ENCODE data around the gene HEG1.

The HEG1 gene

DNA sequence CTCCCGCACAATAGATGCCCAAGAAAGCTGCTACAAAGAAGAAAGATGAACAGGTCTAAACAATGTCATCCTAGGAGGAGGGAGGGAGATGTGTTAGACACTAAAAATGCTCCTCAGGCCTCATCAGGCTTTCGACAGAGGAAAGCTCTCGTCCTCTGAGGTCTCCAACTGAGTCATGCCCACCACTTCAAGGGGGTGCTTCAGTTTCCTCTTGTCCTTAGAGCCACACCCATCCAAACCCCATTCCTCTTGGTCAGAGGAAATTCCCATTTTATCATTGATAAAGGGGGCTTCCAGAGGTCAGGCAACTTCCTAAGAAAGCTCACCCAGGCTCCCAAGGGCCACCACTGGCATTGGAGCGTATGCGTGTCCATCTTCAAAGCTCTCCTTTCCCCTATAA lies 50.1 kb downstream of the HEG1 start:
- no peaks in the 10 kb centered on the region for H3K36me3 ChIP-seq (replicated peaks; ENCODE audit: insufficient read depth, low read length)
- no peaks in the 10 kb centered on the region for H3K9me3 ChIP-seq (replicated peaks; ENCODE audit: insufficient read depth, low read length)
- no peaks in the 10 kb centered on the region for H3K9me2 ChIP-seq (replicated peaks; ENCODE audit: insufficient read depth, low read length)
- H3K4me3 ChIP-seq (ENCODE audit: low read length), result no peak overlapping the region
- no peak overlapping the region for H3K27ac ChIP-seq (ENCODE audit: low read length)
- 0 out of 2 replicates have a peak, but pooled peaks cover 3% of the 10 kb centered on the region for H3K4me1 ChIP-seq (ENCODE audit: low read length)
- H4K20me1 ChIP-seq (ENCODE audit: insufficient read depth, low read length), result no peaks in the 10 kb centered on the region
- H3K27me3 ChIP-seq (replicated peaks; ENCODE audit: insufficient read depth, low read length), result no peaks in the 10 kb centered on the region
- no peak overlapping the region for H2AFZ ChIP-seq (ENCODE audit: low read length)
- TF ChIP-seq EZH2 (optimal IDR thresholded peaks at IDR 0.05; ENCODE audit: low read depth, low read length) (no peak), EZH2phosphoT487 (IDR thresholded peaks at IDR 0.05; ENCODE audit: low read length) (no peak)
- TF ChIP-seq, protein P1, sequence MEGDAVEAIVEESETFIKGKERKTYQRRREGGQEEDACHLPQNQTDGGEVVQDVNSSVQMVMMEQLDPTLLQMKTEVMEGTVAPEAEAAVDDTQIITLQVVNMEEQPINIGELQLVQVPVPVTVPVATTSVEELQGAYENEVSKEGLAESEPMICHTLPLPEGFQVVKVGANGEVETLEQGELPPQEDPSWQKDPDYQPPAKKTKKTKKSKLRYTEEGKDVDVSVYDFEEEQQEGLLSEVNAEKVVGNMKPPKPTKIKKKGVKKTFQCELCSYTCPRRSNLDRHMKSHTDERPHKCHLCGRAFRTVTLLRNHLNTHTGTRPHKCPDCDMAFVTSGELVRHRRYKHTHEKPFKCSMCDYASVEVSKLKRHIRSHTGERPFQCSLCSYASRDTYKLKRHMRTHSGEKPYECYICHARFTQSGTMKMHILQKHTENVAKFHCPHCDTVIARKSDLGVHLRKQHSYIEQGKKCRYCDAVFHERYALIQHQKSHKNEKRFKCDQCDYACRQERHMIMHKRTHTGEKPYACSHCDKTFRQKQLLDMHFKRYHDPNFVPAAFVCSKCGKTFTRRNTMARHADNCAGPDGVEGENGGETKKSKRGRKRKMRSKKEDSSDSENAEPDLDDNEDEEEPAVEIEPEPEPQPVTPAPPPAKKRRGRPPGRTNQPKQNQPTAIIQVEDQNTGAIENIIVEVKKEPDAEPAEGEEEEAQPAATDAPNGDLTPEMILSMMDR (IDR thresholded peaks at IDR 0.05; ENCODE audit: low read length), result no peak
- DNase-seq, result no peak
- no peak overlapping the region for H3K9ac ChIP-seq (ENCODE audit: low read length)
- no peaks in the 10 kb centered on the region for H3K79me2 ChIP-seq (ENCODE audit: low read length)
- no peaks in the 10 kb centered on the region for H3F3A ChIP-seq (ENCODE audit: insufficient read depth, low read length)
- H3K4me2 ChIP-seq (ENCODE audit: low read depth, low read length), result no peak overlapping the region

DNA sequence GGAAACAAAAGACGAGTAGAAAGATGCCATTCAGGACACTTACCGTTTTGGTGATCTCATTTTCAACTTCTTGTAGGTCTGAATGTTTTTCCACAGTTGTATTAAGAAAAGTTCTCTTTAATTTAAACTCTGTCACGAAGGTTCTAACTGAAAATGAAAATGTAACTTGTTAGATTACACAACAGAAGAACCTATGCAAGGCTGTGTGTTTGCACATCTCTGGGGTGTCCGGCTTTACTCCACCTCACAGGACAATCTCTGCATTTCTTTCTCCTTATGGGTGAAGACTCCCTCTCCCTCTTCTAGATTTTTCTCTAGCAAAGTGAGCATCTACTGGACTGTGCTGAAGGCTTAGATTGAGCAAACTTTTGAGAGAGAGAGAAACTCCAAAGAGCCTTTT lies 50.6 kb downstream of the HEG1 start:
- Histone ChIP-seq H3K27me3 (replicated peaks; ENCODE audit: insufficient read depth, low read length) (no peaks in the 10 kb centered on the region), H3K4me2 (ENCODE audit: low read depth, low read length) (0 out of 2 replicates have a peak overlapping the region, but pooled peaks have one; percentile 27), H3K9ac (ENCODE audit: low read length) (no peak overlapping the region), H3K4me3 (ENCODE audit: low read length) (no peak overlapping the region), H3K9me3 (replicated peaks; ENCODE audit: insufficient read depth, low read length) (no peaks in the 10 kb centered on the region), H3K27ac (ENCODE audit: low read length) (no peak overlapping the region), H3K79me2 (ENCODE audit: low read length) (no peaks in the 10 kb centered on the region), H3K36me3 (replicated peaks; ENCODE audit: insufficient read depth, low read length) (no peaks in the 10 kb centered on the region), H3F3A (ENCODE audit: insufficient read depth, low read length) (no peaks in the 10 kb centered on the region), H2AFZ (ENCODE audit: low read length) (no peak overlapping the region), H3K4me1 (ENCODE audit: low read length) (0 out of 2 replicates have a peak, but pooled peaks cover under 1% of the 10 kb centered on the region), H3K9me2 (replicated peaks; ENCODE audit: insufficient read depth, low read length) (no peaks in the 10 kb centered on the region), H4K20me1 (ENCODE audit: insufficient read depth, low read length) (no peaks in the 10 kb centered on the region)
- no peak for DNase-seq
- TF ChIP-seq, protein P1 (IDR thresholded peaks at IDR 0.05; ENCODE audit: low read length), result no peak
- TF ChIP-seq EZH2phosphoT487 (IDR thresholded peaks at IDR 0.05; ENCODE audit: low read length), result no peak
- TF ChIP-seq EZH2 (optimal IDR thresholded peaks at IDR 0.05; ENCODE audit: low read depth, low read length), result no peak

DNA sequence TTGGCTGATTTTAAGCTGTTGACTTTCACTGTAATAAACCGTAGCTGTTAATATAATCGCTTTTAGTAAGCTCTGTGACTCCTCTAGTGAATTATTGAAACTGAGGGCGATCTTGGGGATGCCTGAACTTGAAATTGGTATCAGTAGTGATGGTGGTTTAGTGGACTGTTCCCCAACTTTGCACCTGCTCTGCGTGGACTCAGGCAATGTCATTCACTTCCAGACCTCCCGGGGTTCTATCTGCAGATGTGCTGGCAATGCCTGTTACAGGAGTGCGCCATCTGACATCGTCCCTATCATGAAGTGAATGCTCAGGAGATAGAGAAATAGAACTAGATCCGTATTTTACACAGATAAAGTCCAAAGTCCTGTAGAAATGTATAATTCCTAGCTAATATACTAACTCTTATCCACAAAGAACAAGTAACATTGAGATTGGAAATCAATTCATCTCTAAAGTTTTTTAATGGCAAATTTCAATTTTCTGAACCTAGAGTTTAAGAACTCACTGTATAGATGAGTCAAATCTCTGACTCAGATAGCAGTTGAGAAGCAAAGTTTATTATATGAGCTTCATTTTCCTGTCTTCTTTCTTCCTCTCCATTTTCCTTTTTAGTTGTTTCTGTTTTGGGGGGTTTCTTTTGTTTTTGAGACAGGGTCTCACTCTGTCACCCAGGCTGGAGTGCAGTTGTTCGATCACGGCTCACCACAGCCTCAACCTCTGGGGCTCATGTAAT lies 51.8 kb downstream of the HEG1 start:
- no peak overlapping the region for H3K27ac ChIP-seq (ENCODE audit: low read length)
- no peak overlapping the region for H3K4me3 ChIP-seq (ENCODE audit: low read length)
- H3F3A ChIP-seq (ENCODE audit: insufficient read depth, low read length), result no peaks in the 10 kb centered on the region
- no peak overlapping the region for H2AFZ ChIP-seq (ENCODE audit: low read length)
- H3K4me2 ChIP-seq (ENCODE audit: low read depth, low read length), result no peak overlapping the region
- no peaks in the 10 kb centered on the region for H3K36me3 ChIP-seq (replicated peaks; ENCODE audit: insufficient read depth, low read length)
- TF ChIP-seq, protein P1 (IDR thresholded peaks at IDR 0.05; ENCODE audit: low read length), result no peak
- no peak for TF ChIP-seq EZH2 (optimal IDR thresholded peaks at IDR 0.05; ENCODE audit: low read depth, low read length)
- TF ChIP-seq EZH2phosphoT487 (IDR thresholded peaks at IDR 0.05; ENCODE audit: low read length), result no peak
- H3K27me3 ChIP-seq (replicated peaks; ENCODE audit: insufficient read depth, low read length), result no peaks in the 10 kb centered on the region
- no peaks in the 10 kb centered on the region for H3K4me1 ChIP-seq (ENCODE audit: low read length)
- H3K9me2 ChIP-seq (replicated peaks; ENCODE audit: insufficient read depth, low read length), result no peaks in the 10 kb centered on the region
- no peaks in the 10 kb centered on the region for H4K20me1 ChIP-seq (ENCODE audit: insufficient read depth, low read length)
- no peak for DNase-seq
- H3K79me2 ChIP-seq (ENCODE audit: low read length), result no peaks in the 10 kb centered on the region
- H3K9ac ChIP-seq (ENCODE audit: low read length), result no peak overlapping the region
- no peaks in the 10 kb centered on the region for H3K9me3 ChIP-seq (replicated peaks; ENCODE audit: insufficient read depth, low read length)
